ENCODE results near the gene NIP7. TPM values are rescaled to one million over a fixed set of nuclear protein-coding genes. Genes with fewer than 3 reads are reported as not detected.
A peak's percentile ranks its signal among the peaks of the same experiment; 100 is the strongest.

The NIP7 gene
- total RNA-seq, 1 donor from 2014 or later, result 5.2 TPM

GRCh38 chr16:69373019-69373418, 33.4 kb downstream of the NIP7 start:
- Histone ChIP-seq H3K27ac (no peak overlapping the region), H3K27me3 (no peaks in the 10 kb centered on the region), H3K4me1 (no peaks in the 10 kb centered on the region), H3K36me3 (peaks cover 34 to 46% of the 10 kb centered on the region in 2 donors), H3K4me3 (no peak overlapping the region), H3K9me3 (no peaks in the 10 kb centered on the region)
- intact Hi-C loops (cut with DNase I), result no loop called here
- no peak for DNase-seq (ENCODE audit: low spot score in 2 of 2)
- no peak for TF ChIP-seq CTCF (IDR thresholded peaks at IDR 0.05)

GRCh38 chr16:69376393-69377059, 37.0 kb downstream of the NIP7 start:
- H3K4me3 ChIP-seq, result no peak overlapping the region
- no peaks in the 10 kb centered on the region for H3K9me3 ChIP-seq
- TF ChIP-seq CTCF (IDR thresholded peaks at IDR 0.05), result no peak
- no peaks in the 10 kb centered on the region for H3K27me3 ChIP-seq
- H3K27ac ChIP-seq, result no peak overlapping the region
- no peaks in the 10 kb centered on the region for H3K4me1 ChIP-seq
- intact Hi-C loops (cut with DNase I), result no loop called here
- no peak for DNase-seq (ENCODE audit: low spot score in 2 of 2)
- peaks cover 18 to 44% of the 10 kb centered on the region in 2 donors for H3K36me3 ChIP-seq

GRCh38 chr16:69378036-69378435, 38.5 kb downstream of the NIP7 start:
- no peak for DNase-seq (ENCODE audit: low spot score in 2 of 2)
- intact Hi-C loops (cut with DNase I), result no loop called here
- Histone ChIP-seq H3K4me1 (no peaks in the 10 kb centered on the region), H3K27me3 (no peaks in the 10 kb centered on the region), H3K4me3 (no peak overlapping the region), H3K27ac (no peak overlapping the region), H3K36me3 (peaks cover 15 to 55% of the 10 kb centered on the region in 2 donors), H3K9me3 (no peaks in the 10 kb centered on the region)
- no peak for TF ChIP-seq CTCF (IDR thresholded peaks at IDR 0.05)

GRCh38 chr16:69378760-69379159, 39.2 kb downstream of the NIP7 start:
- no peak for TF ChIP-seq CTCF (IDR thresholded peaks at IDR 0.05)
- Histone ChIP-seq H3K27me3 (no peaks in the 10 kb centered on the region), H3K4me3 (no peak overlapping the region), H3K27ac (no peak overlapping the region), H3K36me3 (peaks cover 15 to 59% of the 10 kb centered on the region in 2 donors), H3K4me1 (no peaks in the 10 kb centered on the region), H3K9me3 (no peaks in the 10 kb centered on the region)
- intact Hi-C loops (cut with DNase I), result no loop called here
- DNase-seq (ENCODE audit: low spot score in 2 of 2), result no peak

- intact Hi-C loops (cut with DNase I), result no loop called here
- Histone ChIP-seq H3K4me3 (no peak overlapping the region), H3K27ac (peak overlapping the region in 1 of 2 donors; percentile 3), H3K4me1 (peaks cover 0 to 13% of the 10 kb centered on the region in 2 donors), H3K27me3 (no peaks in the 10 kb centered on the region), H3K9me3 (no peaks in the 10 kb centered on the region), H3K36me3 (peaks cover 15 to 63% of the 10 kb centered on the region in 2 donors)
- DNase-seq (ENCODE audit: low spot score in 2 of 2), result no peak
- no peak for TF ChIP-seq CTCF (IDR thresholded peaks at IDR 0.05)
Observed at GRCh38 chr16:69381231-69381630, 41.7 kb downstream of the NIP7 start.

All from ascending aorta (tissue), 2 donors.